HG02970 (cell line): ENCODE data around the gene KANSL1.
"Not testable (repeated sequence)": the region's sequence is repeated elsewhere in the genome, so short reads cannot be mapped to it uniquely, and the experiment has no call there.

Source experiments
- ATAC-seq: cut with Tn5 transposase; IDR thresholded peaks from one replicate; pipeline ENCODE4 v1.9.1; 2021; ENCODE audit warnings: mild to moderate bottlenecking, moderate library complexity, moderate number of reproducible peaks; ENCODE audit not compliant: unreplicated experiment, low FRiP score

The KANSL1 gene

DNA sequence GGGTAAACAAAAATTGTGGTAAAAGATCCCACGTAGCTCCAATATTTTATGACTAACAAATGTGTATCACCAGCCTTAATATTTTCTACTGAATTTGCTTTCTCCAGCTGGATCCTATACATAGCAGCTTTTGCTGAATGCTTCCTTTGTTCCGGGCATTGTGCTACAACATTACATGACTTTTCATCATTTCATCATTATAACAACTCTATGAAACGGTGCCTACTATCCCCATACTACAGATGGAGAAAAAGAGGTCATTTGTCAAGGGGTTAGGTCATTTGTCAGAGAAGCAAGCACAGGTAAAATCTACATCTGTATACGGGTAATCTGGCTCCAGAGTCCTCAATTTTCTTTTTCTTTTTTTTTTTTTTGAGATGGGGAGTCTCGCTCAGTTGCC is 74.3 kb downstream of the KANSL1 start:
- ATAC-seq = no peak

DNA sequence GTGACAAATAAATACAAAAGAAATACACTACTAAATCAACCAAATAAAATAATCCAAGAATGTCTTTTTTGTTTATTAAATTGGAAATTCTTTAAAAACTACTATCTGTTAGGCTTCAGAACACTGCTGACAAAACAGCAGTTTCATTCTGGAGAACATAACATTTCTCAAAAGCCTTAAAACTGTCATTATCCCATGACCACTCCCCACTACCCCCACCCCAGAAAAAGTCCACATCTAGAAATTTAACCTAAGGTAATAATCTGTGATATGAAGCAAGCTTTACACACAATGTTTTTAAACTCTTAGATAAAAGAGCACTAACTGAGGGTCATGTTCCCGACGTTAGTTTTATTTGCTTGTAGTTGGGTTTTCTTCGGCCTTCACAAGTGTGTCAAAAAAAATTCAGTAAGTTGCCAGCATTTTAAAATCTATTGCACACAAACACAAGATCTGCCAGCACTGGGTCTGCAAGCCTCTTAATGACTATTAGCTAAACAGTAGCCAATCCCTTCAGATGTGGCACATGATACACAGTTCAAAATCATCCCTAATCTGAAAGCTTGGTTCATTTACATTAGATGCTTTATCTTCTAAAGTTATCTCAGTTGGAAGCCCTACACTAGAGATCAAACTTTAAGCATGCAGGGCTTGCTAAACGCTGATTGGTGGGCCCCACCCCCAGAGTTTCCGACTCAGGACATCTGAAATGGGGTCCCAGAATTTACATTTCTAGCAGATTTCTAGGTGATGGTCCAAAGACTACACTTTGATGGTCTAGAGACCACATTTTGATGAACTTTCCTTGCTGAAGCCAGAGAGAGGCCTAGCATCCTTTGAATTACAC is 75.2 kb downstream of the KANSL1 start:
- ATAC-seq = no peak

DNA sequence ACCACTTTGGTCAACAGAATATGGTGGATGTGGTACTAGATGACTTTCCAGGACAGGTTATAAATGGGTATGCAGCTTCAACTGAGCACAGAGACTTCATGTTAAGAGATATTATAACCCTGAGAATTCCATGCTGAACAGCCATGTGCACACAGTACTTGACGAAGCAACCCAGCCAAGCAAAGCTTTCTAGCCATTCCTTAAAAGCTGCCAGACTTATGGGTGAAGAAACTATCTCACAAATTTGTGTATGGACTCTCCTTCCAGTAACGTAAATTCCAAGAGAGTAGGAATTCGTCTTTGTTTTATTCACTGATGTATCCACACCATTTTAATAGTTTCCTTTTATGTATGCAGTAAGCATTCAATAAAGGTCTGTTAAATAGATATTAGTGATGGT is 76.1 kb downstream of the KANSL1 start:
- ATAC-seq = no peak

DNA sequence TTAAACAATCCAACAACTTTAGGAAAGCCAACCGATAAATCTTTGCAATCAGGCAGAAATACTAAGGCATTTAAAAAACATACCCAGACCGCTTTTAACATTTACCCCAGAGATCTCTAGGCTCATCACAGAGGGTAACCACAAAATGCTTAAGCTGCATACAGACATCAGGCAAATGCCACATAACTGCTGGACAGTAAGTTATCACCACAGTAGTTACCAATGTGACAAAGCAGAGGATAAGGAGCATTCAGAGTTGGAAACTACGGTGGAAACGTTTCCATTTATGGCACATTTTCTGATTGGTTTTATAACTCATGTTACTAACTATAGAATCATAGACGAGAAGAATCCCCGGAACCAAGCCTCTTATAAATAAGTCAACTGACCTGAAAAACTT is 77.5 kb downstream of the KANSL1 start:
- ATAC-seq = no peak

DNA sequence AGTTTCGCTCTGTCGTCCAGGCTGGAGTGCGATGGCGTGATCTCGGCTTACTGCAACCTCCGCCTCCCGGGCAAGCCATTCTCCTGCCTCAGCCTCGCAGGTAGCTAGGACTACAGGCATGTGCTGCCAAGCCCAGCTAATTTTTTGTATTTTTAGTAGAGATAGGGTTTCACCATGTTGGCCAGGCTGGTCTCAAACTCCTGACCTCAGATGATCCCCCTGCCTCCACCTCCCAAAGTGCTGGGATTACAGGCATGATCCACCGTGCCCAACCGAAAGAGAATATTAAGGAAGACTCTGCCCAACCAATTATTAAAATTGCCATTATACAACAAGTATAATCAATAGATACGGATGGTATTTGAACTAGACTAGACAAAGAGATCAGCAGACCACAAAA is 82.0 kb downstream of the KANSL1 start:
- ATAC-seq = not testable (repeated sequence)

DNA sequence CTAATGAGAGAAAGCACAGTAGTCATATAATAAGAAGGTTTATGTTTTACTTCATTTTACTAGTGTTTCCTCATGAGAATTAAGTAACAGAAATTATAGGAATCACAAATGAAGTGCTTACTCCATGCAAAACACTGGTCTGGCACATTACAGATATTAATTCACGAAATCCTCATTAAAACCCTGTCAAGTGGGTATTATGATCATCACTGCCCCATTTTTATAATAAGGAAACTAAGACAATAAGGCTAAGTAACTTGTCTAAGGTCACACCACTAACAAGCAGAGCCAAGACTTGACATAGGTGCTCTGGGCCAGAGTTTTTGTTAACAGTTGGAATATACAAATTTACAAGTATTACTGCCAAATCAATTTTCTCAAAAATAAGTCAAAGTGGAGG is 83.0 kb downstream of the KANSL1 start:
- ATAC-seq = no peak

DNA sequence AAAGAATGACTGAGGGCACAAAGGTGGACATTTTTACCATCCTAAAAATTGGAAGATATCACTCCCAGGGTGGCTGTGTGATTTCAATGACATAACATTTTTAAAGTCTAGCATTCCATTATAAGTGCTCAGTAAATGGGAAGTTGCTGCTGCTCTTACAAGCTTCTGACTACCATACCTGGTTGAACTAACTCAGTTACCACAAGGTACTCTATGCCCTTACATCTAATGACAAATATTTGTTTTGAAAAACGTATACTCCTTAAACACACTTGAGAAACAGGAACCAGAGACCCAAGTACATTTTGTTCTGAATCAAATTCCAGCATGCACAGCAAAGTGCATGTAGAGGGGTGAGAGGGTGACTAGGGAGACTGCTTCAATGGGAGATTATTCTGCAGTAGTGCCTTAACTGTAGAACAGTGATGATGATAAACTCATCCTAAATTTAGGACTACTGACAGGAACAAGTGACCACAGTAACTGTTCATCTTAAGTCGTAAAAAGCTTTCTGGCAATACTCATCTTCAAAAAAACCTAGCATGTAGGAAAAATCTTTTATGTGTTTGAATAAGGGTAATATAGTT is 83.5 kb downstream of the KANSL1 start:
- no peak for ATAC-seq

DNA sequence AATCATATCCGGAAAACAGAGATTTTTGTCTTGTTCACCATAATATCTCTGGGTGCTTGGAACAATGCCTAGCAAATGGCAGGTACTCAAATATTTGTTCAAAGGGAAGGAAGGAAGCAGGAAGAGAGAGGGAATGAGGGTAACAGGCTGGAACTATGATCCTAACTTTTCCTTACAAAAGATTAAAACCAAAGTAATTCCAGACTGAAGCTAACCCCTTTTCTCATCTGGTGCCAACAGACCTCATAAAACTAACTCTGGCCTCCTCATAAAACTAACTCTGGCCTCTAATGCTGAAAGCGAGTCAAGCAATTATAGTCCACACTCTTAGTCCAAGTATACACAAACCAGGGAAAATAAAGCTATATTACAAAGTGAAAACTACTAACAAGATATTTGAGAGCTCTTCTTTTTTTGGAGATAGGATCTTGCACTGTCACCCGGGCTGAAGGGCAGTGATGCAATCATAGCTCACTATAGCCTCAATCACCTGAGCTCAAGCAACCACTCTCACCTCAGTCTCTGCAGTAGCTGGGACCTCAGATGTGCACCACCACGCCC is 84.6 kb downstream of the KANSL1 start:
- no peak for ATAC-seq

DNA sequence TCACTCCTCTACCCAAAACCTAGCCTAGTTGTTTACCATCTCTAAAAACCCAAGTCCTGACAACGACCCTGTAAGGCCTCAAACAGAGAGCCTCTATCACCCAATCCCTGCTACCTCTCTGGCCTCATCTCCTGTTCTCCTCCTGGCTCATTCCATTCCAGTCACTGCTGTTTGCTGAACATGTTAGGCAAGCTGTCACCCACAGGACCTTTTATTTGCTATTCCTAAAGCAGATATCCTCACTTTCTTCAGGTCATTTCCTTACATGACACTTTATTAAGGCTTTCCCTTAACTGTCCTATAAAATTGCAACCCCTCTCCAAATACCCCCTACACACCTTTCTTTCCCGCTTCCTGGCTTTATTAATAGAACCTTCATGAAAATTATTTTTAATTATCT is 85.1 kb downstream of the KANSL1 start:
- ATAC-seq = no peak

DNA sequence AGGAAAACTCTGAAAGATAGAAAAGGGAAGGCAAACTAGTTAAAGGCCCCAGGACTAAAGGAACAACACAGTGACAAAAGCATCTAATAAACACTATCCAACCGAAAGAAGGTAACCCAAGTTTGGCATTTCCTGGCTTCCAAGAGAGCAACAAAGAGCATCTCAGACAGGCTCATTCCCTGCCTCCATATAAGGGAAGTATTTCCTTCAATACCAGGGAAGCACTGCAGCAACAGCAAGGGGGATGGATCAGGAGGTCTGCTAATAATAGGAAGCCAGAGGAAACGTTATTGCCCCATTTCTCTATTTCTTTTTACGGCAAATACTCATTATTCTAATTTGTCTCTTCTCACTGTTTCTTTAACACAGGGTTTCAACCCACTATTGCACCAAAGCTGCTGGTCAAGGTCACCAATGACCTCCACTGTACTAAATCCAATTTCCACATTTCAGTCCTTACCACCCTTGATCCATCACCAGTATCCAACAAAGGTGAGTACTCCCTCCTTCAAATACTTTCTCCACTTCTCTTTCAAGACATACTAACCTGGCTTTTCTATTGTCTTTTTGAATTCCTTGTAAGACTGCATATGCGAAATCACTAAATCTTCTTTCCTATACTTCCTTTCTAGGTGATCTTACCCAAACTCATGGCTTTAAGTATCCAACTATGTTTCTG is 86.1 kb downstream of the KANSL1 start:
- ATAC-seq = no peak

DNA sequence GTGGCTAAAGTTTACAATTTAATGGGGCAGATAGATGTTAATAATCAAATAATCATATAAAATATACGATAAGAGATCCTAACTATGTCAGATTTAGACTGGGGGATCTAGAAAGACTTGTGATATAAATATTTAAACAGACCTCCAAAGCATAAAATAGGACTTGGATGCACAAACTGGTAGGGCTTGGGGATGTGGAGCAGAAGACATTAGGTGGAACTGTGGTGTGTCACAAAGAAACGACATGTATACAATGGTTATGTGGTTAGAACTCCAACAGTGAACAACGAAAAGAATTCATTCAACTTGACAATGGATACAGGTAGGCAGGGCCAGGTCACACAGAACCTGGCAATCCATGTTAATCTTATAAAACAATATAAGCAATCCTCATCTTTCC is 90.4 kb downstream of the KANSL1 start:
- not testable (repeated sequence) for ATAC-seq

DNA sequence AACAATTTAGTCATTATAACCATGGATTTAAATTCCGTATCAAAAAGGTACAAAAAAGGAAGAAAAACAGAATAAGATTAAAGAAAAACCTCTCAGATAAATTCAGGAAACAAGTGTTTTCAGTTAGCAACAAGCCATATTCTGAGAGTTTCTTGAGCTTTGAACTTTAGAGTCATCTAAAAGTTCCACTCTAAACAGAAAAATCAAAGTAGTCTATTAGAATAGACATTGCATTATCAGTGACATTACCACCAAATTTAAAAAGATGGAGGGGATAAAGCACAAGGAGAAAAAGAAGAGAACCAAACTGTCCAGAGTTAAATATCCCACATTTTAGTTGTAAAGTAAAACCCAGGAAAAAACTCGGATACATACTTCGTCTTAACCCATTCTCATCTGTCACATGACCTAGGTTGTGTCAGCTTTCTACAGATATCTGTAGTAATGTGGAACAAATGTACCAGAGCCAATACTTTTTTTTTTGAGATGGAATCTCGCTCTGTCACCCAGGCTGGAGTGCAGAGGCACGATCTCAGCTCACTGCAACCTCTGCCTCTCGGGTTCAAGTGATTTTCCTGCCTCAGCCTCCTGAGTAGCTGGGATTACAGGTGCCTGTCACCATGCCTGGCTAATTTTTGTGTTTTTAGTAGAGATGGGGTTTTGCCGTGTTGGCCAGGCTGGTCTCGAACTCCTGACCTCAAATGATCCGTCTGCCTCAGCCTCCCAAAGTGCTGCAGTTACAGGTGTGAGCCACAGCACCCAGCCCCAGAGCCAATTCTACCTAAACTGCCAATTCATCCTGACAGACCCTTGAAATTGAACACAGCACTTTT is 91.2 kb downstream of the KANSL1 start:
- ATAC-seq = not testable (repeated sequence)

DNA sequence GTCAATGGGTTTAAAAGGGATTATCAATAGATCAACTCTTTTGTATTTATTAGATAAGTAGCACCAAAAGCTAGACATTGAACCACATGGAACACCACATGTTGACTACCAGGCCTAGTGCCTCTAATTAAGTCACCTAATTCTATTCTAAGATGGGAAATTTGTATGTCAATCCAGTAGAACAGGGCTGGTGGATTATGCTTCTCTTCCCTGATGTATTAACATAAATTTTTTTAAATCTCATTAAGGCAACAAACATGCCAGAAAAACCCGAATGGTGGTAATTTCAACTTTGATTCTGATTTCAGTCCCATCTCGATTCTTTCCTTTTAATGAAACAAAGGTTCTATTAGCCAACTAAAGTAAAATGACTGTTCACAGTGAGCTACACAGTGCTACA is 92.6 kb downstream of the KANSL1 start:
- ATAC-seq = no peak

DNA sequence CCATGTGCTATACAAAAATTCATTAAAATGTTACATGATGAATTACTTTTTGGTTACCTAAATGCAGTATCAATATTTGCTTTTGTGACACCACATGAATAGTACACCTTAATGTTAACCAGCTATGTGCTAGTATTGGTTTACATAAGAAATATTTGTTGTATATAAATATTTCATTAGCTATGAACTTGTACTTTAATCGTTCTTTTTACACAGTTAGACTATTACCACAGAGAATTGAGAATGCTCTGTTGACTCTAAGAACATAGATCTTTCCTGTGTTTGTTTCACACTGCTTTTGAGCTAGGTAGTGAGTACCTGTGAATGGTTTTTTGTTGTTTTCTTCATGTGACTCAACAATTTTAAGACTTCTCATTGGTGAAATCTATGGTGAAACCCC is 93.4 kb downstream of the KANSL1 start:
- no peak for ATAC-seq

DNA sequence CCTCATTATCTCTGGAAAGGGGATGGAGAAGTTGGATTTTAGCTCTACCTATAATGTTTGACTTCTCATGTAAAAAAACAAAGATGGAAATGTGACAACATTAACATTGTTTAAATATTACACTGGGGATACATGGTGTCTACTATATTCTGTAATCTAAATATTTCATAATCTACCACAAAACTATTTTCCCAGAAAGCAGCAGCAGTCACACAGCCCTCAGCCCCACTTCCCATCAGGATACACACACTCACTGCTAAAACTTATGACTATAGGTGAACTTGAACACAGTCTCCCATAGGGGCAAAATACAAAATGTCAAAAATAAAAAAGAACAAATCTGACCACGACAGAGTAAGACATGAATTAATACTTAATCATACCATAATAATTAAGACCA is 95.7 kb downstream of the KANSL1 start:
- no peak for ATAC-seq

DNA sequence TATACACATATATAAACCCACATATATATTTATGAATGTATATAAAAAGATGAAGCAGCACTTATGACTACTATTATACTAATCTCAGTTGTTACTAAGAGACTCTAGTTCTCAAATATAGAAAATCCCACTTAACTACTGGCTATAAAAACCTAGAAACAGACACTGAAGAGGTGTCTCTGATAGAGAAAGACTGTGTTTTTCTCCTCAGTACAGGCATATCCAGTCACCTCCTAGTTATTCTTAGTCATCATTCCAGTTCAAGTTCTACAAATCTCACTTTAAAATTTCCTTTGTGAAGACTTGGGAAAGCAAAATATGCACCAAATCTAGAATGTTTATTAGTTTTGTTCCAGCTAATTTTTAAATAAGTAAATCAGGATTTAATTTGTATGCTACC is 100.2 kb downstream of the KANSL1 start:
- ATAC-seq = no peak

DNA sequence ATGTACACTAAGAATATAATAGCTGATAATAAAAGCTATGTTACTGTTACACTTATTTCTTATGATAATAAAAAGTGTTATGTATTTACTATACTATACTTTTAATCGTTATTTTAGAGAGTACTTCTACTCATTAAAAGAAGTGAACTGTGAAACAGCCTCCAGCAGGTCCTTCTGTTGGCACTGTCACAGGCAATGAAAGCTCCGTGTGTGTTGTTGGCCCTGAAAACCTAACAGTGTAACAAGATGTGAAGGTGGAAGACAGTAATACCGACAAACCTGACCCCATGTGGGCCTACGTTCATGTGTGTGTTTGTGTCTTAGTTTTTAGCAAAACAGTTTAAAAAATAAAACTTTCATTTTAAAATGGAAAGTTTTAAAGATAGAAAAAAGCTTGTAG is 102.4 kb downstream of the KANSL1 start:
- ATAC-seq = no peak

DNA sequence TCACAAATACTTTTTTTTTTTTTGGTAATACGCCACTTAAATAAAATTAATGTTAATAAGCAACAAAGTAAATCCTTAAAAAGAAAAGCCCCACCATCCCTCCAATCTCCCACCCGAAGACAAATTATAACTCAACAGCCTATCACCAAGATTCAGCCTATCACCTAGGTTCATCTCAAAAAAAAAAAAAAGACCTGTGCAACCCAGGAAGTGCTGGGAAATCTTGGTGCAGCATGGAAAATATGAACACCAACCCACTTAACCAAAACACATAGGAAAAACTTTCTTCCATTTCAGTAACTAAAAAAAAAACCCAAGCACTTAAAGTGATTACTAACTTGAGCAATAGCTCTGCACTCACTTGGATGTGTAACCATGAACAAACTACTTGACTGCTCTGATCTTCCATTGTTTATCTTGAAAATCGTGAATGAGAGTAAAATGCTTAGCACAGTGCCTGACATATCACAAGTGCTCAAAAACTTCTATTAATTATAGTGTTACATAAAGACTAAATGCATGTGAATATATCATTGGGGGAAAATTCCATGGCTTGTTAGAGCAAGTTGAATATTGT is 103.8 kb downstream of the KANSL1 start:
- ATAC-seq = no peak

DNA sequence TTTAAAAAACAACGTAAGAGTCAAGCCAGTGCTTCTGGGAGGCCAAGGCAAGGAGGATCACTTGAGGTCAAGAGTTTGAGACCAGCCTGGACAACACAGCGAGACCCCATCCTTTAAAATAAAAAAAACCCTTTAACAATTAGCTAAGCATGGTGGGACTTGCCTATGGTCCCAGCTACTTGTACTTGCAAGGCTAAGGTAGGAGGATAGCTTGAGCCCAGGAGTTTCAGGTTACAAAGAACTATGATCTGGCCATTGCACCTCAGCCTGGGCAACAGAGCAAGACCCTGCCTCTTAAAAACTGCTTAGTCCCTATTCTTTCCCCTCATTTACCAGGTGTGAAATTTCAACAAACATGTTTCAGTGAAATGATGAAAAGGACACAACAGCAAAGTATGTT is 104.6 kb downstream of the KANSL1 start:
- ATAC-seq = no peak

DNA sequence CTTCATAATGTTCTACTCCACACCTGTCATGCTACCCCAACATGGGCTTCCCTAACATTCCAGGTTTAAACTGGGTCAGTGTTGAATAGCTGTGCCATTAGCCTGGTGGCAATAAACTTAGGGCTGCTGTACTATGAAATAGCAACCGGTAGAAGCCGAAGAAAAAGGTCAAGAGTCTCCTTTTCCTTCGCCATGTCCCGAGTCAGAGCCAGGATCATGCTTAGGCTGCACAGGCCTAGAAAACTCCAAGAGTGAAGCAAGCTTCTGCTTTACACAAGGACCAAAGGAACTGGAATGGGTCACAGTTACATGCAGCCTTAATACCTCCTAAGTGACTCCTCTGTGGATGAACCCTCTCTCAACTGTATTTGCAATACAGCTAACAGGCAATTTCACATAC is 105.4 kb downstream of the KANSL1 start:
- not testable (repeated sequence) for ATAC-seq
